Testis (tissue), 2 donors: Measurements from ENCODE around the gene ZNF521.

ENCODE experiments used
- CTCF ChIP-seq, 3 experiments: fragments of 450-650 bp in 2 of 3; fragments of 200-600 bp in 1 of 3; sonication (generic) in 1 of 3; IDR thresholded peaks; one replicate each; pipeline ENCODE4 v1.5.1; 2016 to 2019; ENCODE audit warnings: antibody characterized with exemption in 3 of 3, mild to moderate bottlenecking in 2 of 3, moderate library complexity in 1 of 3
- POLR2A ChIP-seq: fragments of 450-650 bp; IDR thresholded peaks from one replicate; pipeline ENCODE4 v1.6.1; 2017; ENCODE audit warnings: antibody characterized with exemption, mild to moderate bottlenecking, moderate library complexity

GRCh38 chr18:25055076-25055475, 296.9 kb downstream of the ZNF521 start:
- TF ChIP-seq CTCF (IDR thresholded peaks at IDR 0.05) (no peak), POLR2A (no peak)
